Superior temporal gyrus (tissue), 1 donor: Measurements from ENCODE around the gene GUK1.

Experiments used
- DNase-seq: peaks from one replicate; pipeline ENCODE4 v3.0.0-alpha.2; 2016; ENCODE audit errors: extremely low spot score

The GUK1 gene

GRCh38 chr1:228149406-228150119, 9.5 kb downstream of the GUK1 start, which contains the start of gene GJC2:
GJC2 (plus strand) TSS chr1:228149930; CDS start chr1:228157759, 7,829 bp downstream.
- peak; percentile 67 for DNase-seq

DNA sequence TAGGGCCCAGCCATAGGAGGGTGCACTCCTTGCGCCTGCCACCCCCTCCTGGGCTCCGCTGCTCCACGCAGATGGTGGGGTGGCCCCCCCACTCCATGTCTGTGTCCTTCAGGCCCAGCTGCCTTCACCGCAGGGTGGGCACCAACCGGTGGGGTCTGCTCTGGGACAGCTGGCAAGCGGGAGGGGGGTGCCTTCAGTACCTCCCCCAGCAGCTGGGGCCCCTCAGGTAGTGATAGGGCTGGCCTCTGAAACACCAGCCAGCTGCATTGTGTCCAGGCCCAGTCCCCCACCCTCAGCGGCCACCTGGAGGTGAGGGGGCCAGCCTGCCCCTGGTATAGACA, 10.0 kb downstream of the GUK1 start:
- no peak for DNase-seq

DNA sequence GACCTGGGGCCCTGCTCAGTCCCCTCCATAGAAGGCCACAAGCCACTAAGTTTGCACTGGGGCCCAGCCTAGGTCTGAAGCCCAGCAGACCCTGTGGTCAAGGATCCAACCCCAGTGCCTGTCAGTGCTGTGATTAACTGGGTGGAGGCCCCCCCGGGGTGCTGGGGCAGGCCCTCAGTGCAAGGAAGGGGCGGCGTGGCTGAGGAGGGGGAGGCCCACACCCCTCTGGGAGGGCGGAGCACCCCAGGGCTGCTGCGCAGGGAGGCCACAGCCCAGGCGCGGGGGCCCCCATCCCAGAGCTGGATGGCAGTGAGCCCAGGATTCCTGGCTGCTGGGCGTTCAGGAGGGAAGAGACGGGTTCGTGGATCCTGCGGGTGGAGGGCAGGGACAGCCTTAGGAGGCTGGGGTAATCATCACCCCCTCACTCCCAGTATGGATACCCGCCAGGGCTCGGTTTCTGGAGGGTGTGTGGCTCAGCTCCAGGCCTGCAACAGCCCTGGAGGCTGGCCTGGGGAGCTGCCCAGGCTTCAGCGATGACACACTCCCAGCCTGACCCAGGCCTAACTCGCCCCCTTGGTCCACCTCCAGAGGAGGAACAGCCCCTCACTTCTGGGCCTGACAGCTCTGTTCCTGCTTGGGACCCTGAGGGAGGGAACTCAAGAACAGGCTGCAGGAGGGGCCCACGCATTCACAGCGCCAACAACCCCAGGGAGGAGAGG, 10.5 kb downstream of the GUK1 start:
- DNase-seq: peak; percentile 76

DNA sequence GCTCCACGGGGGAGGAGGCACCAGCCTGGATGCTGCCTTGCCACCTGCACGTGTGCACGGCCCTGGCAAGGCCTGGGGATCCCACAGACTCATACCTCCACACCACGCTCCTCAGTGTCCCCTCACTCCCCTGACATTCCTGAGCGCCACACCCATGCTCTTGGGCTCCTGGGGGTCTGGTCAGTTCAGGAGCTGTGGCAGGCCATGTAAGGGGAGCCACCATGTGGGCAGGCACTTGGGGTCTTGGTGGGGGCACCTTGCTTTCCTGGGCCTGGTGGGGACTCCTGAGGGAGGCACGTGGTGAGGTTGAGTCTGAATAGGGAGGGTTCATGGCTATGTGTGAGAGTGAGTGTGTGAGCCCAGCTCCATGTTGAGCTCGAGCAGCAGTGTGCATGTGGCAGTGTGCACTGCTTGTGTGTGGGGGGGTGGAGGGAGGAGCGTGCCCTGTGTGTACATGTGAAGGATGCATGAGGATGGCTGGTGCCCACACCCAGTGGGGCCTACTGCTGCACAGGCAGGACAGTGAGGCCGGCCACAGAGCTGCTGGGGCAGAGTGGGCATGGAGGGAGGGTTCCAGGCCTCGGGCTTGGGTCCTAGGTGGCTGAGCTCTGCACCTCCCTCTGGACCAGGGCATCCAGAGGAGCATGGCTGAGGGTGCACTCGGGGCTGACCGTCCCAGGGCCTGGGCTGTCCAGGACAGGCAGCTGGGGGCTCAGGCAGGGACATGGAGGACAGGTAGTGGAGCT, 11.3 kb downstream of the GUK1 start:
- DNase-seq: no peak

GRCh38 chr1:228152097-228152917, 12.2 kb downstream of the GUK1 start:
- DNase-seq: no peak

GRCh38 chr1:228152918-228153258, 12.8 kb downstream of the GUK1 start:
- no peak for DNase-seq

DNA sequence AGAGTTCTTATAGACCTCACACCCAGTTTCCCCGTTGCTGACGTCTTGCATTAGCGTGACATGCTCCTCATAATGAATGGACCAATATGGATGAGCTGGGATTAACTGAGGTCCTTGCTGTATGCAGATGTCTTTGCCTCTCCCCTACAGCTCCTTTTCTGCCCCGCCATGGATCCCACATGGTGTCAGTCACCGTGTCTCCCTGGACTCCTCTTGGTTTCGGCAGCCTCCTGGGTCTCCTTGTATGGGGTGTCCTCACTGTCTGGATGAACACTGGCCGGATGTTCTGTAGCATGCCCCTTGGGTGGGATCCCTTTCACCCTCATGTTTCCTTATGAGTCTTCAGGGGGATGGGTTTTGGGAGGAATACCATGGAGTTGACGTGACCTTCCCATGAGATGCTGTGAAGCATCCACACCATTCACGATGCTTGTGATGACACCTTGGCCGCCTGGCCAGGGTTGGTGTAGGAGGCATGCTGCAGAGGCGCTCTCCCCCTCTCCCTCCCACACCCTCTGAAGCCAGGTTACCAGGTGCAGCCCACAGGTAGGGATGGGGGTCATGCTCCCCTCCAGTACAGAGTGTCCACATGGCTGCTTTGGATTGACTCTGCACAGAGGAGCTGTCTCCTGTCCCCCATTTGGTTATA, 14.1 kb downstream of the GUK1 start:
- no peak for DNase-seq

DNA sequence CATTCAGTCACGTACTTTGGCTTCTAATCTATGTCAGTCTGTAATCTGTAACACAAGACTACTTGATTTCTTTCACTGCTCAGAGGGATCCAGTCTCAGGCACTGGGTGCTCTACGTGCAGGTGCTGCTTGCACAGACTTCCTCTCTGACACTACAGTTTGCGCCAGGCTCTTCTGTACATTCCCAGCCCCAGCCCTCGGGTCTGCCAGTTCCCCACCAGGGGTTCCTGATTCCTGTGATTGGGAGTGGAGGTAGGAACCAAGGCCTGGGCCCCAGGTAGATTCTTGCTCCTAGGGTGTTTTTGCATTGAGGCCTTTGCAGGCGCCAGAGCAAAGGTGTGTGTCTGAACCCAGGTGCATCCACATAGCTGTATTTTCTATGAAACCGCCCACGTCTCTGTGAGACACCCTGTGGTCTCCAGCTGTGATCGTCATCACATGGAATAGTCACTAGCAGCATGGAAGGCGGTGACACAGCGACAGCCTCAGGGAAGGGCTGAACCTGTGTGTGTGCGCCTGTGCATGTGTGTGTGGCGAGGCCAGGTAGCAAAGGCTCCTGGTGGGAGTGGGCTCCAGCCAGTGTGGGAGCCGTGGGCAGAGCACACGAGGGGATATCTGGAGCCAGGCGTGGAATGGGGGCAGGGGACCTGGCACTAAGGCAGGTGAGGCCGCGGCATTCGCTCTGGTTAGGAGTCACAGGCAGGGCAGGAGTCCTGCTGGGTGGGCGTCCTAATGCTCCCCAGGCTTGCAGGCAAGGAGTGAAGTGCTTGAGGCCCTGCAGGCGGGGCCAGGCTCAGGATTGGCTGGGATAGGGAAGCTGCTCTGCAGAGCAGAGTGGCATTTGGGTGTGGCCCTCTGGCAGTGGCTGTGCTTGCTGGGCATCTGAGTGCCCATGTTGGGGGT, 14.8 kb downstream of the GUK1 start:
- DNase-seq: no peak

DNA sequence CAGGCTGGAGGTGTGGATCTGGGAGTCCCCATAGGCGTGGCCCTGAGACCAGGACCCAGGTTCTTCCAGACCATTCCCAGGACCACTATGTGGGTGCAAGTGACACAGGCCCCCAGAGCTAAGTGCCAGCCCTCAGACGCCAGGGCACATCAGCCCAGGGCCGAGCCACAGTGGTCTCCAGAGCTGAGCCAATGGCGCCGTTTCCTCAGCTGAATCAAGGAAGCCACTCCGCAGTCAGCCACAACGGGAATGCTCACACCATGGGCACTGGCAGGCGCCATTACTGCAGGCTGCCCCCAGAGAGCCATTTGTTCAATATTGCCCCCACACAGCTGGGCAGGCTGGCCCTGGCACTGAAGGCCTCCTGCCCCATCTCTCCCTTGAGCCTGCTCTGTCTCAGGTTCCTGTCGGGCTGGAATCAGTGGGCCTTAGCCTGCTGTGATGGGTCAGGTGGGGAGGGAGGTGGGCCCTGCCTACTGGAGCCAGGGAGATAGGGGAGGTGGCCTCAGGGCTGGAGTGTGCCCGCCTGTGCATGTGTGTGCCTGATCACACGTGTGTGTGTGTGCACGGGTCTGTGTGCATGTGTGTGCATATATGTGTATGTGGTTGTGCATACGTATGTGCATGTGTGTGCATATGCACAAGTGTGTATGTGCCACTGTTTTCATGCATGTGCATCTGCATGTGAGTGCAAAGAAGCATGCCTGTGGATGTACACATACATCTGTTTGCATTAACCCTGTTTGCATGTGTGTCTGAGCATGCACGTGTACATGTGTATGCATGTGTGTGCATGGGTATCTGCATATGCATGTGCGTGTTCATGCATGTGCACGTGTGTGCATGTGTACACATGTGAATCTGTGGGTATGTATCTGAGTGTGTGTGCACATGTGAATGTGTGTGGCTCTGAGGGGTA, 15.8 kb downstream of the GUK1 start:
- no peak for DNase-seq

DNA sequence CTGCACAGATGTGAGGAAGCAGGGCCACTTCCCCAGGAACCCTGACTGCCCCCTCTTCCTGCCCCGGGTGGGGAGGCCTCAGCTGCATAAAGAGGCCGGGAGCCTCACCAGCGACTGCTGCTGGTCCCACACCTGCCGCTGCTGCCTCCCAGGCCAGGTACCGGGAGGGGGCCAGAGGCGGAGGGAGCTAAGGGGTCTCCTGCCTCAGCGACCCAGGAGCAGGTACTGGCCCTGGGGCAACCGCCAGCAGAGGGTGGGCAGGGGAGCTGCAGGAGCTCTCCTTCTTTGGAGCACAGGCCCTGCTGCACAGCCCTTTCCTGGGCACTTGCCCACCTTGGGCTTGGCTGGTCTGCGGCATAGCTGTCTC, 16.4 kb downstream of the GUK1 start:
- no peak for DNase-seq

DNA sequence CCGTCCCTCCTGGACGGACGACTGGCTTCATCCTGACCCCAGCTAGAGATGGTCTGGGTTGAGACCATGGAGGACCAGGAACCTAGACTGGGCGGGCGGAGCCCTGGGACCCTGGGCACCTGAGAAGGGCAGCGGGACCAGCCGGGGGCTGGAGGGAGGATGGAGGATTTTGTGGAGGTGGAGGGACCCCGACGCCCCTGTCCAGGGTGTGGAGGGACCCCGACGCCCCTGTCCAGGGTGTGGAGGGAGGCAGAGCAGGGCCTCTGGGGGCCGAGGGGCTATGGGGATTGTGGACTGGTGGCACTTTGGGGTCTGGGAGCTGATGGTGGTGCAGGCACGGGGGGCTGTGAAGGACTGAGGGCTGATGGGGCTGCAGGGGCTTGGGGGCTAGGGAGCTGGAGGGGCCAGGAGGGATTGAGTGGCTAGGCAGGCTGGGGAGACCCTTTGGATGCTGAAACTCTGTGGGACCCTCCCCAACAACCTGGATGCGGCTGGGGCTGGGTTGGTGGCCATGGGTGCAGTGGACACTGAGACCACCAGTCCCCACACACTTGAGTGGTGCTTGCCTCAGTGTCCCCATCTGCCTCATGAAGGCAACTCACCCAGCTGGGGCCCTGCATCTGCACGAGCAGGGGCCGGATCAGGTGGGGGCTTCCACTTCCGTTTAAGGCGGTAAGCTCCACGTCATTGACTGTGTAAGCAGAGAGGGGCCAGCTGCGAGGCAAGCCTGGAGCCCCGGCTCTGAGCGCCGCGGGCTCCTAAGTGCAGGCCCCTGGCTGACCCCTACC, 17.1 kb downstream of the GUK1 start:
- no peak for DNase-seq

DNA sequence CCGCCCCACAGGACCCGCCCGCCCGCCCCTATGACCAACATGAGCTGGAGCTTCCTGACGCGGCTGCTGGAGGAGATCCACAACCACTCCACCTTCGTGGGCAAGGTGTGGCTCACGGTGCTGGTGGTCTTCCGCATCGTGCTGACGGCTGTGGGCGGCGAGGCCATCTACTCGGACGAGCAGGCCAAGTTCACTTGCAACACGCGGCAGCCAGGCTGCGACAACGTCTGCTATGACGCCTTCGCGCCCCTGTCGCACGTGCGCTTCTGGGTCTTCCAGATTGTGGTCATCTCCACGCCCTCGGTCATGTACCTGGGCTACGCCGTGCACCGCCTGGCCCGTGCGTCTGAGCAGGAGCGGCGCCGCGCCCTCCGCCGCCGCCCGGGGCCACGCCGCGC, 17.6 kb downstream of the GUK1 start:
- no peak for DNase-seq

DNA sequence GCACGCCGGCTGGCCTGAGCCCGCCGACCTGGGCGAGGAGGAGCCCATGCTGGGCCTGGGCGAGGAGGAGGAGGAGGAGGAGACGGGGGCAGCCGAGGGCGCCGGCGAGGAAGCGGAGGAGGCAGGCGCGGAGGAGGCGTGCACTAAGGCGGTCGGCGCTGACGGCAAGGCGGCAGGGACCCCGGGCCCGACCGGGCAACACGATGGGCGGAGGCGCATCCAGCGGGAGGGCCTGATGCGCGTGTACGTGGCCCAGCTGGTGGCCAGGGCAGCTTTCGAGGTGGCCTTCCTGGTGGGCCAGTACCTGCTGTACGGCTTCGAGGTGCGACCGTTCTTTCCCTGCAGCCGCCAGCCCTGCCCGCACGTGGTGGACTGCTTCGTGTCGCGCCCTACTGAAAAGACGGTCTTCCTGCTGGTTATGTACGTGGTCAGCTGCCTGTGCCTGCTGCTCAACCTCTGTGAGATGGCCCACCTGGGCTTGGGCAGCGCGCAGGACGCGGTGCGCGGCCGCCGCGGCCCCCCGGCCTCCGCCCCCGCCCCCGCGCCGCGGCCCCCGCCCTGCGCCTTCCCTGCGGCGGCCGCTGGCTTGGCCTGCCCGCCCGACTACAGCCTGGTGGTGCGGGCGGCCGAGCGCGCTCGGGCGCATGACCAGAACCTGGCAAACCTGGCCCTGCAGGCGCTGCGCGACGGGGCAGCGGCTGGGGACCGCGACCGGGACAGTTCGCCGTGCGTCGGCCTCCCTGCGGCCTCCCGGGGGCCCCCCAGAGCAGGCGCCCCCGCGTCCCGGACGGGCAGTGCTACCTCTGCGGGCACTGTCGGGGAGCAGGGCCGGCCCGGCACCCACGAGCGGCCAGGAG, 18.3 kb downstream of the GUK1 start:
- no peak for DNase-seq

DNA sequence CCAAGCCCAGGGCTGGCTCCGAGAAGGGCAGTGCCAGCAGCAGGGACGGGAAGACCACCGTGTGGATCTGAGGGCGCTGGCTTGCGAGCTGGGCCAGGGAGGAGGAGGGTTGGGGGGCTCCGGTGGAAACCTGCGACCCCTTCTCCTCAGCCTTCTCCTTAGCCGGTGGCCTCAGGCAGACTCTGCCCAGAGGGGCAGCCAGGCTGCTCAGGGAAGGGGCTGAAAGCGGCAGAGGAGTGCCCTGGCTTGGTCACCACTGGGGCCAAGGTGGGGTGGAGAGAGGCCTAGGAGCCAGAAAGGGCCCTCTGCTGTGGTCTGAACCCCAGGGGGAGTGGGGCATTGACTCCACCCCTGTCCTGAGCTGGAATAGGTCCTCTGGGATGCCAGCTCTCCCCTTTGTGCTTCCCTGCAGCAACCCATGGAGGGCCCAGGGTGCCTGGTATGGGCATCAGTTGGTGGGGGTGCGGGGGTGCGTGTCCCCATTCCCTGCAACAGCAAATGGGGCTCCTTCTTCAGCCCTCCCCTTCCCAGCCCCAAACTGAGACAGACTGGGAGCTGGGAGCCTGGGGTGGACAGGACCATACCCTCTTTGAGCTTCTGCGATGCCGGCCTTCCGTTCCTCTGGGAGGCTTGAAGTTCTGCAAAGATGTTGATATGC, 19.1 kb downstream of the GUK1 start:
- no peak for DNase-seq

GRCh38 chr1:228160201-228160761, 20.2 kb downstream of the GUK1 start:
- no peak for DNase-seq

- no peak for DNase-seq
Observed at GRCh38 chr1:228161362-228161761, 21.3 kb downstream of the GUK1 start.

DNA sequence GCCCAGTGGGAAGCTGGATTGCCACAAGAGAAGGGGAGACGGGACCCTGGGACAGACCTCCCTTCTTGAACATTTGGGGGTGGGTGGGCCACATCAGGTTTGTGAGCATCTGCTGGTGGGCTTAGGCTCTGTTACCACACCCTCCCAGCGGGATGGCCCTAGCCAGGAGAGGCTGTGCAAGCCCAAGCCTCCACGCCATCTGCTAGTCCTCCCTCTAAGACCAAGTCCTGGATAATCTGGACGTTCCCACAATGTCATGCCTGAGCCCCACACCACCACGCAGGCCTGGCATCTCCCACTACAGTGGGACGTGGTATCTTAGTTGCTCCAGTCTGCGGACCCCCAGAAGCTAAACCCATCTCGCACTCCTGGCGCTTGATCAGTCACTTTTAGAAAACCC, 21.8 kb downstream of the GUK1 start:
- DNase-seq: no peak
